Measurements from ENCODE around the gene ASCC3.

ASCC3 gene

GRCh38 chr6:100488244-100488643 is 392.9 kb downstream of the ASCC3 start:
- DNase-seq, result no peak

DNA sequence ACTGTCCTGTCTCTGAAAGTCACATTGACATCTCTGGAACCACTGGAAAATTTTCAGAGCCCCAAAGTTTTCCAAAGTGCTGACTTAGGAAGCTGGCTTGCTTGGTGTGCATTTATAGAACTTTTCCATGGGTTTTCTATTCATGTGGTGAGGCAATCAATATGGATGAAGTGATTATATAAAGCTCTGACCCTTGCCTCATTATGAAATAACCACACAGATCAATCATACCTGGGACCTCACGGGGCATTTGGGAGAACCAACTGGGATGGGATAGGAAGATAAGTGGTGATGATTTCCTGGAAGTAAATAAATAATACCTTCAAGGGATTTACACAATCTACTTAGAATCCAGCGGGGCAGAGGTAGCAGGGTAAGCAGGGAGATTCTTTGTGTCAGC is 393.5 kb downstream of the ASCC3 start:
- no peak for DNase-seq

DNA sequence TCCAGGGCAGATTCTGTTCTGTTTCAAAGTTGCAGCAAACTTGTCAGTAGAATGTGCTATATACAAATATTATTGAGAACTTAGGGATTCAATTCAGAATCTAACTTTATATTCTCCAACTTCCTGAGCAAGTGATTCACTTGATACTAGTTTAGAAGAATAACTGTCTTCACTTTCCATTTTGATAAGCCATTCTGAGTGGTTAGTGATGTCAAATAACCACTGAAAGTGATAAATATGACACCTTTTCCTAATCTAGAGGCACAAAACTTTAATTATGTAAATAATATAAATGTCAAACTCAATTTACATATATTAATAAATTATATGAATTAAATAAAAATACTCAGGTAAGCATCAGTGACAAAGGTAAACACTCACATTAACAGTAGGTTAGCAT is 395.9 kb downstream of the ASCC3 start:
- DNase-seq, result no peak

GRCh38 chr6:100484474-100484873 is 396.7 kb downstream of the ASCC3 start:
- no peak for DNase-seq

DNA sequence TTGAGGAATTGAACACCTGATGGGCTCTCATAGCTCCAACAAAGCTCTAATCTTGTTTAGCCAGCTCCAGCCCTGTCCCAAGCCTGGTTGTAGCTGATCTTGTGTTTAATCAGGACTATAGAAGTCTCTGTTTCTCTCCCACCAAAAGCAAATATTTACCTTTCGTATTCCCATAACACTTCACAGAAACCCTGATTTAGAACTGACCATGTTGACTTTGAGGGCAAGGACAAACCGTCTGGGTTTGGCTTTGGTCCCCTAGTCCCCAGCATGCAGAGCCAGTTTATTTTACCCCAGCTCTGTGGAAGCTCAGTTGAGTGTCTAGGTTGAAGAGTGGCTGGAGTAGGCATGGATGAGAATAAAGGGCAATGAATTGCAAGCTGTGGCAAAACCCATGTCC is 398.4 kb downstream of the ASCC3 start:
- peak in 1 of 2 experiments; percentile 18 for DNase-seq

DNA sequence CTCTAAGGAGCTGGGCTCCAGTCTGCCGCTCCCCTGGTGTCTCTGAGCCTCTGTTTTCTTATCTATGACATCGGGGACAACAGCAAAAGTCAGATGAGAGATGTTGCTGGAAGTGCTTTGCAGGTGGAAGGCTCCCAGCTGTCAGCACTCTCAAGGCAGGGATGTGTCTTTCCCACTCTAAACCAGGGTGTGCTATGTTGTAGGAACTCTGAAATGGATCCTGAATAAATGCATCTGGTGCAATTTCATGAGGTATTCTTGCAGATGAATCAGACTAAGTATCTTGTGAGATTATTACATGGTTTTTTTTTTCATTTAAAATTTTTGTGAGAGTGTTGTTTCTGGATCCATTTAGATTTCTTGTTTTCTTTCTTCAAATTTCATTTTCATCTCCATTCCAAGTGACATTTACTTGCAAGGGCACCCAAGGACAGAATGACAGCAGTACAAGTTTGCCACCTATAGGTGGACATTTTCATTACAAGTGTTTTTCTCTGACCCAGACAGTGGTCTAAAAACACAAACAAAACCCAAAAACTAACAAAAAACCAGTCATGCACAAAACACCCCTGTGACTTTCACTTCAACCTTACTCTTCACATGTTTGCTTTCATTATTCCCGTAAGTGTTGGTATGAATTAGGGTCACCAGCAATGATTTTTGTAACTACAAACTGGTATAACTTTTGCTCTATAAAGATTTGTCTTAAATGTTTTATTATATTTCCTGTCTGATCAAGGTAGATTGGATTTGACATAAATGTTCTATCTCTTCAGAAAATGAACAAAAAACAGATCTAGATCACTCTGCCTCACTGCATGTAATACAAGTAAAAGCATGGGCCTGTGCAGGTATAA is 401.7 kb downstream of the ASCC3 start:
- DNase-seq, result peak in 1 of 2 experiments; percentile 46

GRCh38 chr6:100475554-100476320 is 405.4 kb downstream of the ASCC3 start:
- no peak for DNase-seq

GRCh38 chr6:100473182-100473581 is 407.9 kb downstream of the ASCC3 start:
- DNase-seq, result no peak

GRCh38 chr6:100472674-100473073 is 408.5 kb downstream of the ASCC3 start:
- no peak for DNase-seq

DNA sequence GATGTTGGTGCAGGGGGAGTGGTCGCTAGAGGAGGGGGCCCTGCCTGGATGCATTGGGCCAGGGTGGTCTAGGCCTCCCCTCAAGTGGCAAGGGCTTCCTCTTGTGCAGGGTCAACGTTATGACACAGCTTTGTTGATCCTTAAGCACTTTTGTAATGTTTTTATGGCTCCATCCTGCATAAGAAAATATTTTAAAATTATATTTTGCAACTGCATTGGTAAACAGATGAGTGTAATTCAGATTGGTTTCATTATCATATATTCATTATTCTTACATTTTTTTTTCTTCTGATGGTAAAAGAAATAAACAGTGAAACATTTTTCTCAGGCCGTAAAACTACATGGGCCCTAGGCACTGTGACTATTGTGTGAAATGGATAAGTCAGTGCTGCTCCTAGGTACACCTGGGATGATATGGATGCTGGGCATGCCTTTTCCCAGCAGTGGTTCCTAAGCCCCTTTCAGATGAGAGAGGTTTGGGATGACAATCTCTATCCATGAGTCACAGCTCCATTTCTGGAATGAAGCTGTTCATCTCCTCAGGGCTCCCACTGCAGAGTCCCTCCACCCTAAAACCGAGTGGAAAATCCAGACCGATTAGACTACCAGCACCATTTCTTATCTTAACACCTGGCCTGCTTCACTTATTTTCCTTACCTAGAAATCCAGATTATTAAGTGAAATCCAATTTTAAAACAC is 410.6 kb downstream of the ASCC3 start:
- DNase-seq, result no peak

DNA sequence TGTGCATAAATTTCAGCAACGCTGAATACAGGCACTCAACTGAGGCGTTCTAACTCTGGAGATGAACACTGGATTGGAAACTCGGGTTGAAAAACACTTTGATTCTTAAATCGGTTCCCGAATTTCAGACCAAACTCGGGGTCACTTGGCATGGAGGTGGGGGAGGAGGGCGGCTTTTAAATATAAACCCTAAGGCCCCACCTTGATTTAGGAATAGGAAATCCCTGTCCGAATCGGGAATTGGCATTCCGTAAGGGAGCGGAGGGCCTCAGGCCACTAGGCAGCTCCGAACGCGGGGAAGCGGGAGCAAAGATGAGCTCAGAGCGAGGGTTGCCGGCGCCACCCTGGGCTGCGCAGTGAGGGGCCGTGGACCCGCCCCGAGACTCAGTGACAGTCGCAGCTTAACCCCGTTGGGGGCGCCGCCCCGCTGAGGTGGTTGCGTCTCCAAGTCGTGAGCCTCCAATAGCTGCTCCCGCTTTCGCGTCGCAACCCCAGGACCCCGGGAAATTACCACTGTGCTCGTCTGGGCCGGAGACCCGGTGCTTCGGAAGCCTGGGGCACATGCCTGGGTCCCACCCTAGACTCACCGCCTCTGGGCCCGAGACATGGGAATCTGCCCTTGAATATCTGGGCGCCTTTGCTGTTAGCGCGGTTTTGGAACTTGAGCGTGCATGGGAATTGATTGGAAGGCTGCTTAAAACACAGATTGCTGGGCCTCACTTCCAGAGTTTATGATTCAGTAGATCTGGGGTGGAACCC is 411.8 kb downstream of the ASCC3 start:
- no peak for DNase-seq

DNA sequence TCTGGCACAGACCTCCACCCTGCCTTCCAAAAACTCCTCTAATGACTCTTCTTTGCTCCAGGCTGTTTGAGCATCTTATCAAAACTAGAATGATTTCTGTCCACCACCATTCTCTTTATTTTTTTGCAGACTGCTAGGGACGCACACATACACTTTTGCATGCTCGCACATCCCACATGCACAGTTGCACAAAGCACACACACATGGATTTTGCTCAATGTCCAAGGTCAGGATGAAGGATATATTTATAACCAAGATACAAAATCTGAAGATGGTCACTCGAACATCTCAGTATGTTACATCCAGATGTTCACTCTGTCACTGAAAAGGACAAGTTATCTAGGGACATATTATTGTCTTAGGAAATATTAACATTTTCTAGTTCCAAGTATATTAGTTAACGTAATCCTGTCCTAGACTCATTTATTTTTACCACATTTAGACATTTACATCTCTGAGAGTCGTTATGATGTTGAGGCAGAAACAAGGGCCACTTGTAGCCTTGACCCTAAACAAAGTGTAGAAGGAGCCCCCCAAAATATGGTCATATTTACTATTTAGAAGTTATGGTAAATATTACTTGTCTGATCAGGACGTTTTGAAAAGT is 413.0 kb downstream of the ASCC3 start:
- DNase-seq, result no peak

DNA sequence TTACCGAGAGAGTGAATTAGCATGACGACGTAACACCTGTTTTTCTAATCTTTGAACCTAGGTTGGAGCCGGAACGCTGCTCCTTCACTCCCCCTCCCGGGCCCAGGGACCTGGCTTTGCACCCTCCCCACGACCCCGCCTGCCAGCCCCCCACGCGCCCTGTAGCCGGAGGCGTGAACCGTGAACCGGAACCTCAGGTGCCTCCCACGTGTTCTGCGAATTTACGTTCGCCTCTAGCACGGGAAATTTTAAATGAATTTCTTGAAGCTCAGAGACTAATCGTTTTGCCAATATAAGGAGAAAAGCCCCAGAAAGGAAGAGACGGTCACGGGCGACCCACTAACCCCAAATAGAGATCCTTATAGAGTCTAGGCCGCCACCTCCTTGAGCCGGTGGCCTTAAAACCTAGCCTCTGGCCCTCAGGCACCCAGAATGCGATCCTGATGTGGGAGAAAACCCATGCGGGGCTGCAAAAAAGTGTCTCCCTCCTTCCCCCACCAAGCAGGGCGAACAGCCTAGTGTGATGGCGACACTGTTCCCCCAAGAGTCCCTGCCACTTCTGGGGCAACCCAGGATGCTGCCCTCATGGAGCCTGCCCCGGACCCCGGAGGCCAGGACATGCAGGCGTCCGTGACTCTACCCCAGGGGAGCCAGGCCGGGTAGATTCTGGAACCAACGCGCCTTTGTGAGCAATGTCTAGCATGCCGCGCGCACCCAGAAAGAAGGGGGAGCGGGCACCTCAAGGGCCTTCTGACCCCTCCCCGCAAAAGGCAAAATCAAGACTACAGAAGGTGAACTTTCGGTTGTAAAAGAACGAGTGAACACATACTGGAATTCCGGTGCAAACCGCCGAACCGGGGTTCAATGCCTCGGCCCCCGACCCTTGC is 413.8 kb downstream of the ASCC3 start:
- DNase-seq, result no peak

GRCh38 chr6:100466410-100467128 is 414.6 kb downstream of the ASCC3 start:
- DNase-seq, result no peak

DNA sequence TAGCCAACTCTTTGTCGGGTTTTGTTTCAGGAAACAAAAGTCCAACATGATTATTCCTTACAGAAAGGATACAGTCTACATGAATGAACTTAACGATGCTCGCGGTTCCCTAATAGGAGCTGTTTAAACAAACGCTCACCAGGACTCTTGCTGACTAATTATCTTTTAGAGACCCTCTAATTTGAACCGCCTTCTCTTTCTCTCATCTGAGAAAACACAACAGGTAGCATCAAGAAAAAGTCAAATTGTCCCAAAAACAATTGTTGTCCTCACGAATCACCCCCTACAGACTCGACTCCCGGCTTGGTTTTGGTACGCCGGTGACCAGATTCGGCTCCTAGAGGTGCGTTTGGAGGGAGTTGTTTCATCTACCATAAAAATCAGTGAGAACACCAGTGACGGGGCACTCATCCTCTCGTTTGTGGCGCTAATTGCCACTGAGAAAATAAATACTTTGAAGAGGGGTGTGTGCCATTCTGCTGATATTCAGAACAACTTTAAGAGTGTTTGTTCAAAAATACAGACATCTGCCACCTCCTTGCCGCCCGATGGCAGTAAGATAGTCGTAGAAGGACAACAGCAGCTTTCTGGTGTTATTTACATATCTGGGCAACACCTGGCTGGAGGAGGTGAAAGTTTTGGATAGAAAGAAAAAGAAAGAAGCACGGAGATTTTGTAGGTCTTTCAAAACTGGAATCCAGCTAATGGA is 415.3 kb downstream of the ASCC3 start:
- no peak for DNase-seq

GRCh38 chr6:100464903-100465700 is 416.0 kb downstream of the ASCC3 start, which contains the start of gene SIM1:
Gene SIM1, minus strand, starts transcription at chr6:100464921. Its CDS starts 1,453 bp downstream, at chr6:100463468.
- no peak for DNase-seq

DNA sequence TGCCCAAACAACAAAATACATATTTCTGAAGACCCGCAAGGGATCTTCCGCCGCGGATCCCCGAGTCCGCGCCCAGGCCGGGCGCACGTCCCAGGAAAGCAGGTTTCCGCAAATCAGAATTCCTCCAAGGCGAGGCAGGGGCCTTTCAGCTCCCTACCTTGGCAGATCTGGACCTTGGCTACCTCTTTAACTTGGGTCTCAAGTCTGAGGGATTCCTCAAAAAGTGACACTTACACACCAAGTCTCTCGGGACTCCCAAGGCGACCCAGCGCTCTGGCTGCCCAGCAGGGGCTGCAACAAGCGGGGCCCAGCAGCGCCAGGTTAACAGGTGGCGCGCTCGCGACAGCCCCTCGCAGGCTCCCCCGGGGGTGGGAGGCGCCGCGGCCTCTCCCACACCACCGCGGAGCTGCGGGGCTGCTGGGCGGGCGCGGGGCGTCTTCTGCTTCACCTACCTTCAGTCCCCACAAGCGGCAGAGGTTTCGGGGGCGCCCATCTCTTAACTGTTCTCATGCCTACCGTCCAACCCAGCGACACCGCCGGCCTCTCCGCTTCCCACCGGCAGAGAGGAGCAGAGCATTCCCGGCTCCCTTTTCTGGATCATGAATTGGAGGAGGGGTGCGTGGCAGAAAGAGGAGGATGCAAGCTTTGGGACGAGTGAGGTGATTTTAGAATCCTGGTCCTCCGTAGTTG is 416.8 kb downstream of the ASCC3 start:
- DNase-seq, result no peak

DNA sequence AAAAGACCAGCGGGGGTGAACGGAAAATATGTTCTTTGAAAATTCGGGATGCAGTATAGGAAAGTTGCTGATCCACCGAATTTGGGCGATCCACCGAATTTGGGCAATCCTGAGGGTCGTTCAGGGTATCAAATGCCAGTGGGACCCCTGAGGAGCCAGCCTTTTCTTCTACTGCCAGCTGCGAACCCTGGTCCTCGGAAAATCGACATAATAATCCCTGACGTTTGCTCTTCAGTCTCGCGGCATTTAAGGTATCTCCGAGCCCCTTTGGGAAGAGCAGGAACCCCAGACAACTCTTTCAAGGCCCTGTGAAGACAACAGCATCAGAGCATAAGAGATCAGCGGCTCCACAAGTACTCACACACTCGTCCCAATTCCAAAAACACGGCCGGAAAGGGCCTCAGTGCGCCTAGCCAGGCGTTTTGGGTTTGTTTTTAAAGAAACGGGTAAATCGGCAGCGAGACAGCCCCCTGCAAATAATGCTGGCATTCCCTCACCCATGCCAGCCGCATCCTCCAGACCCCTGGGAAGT is 417.4 kb downstream of the ASCC3 start:
- DNase-seq, result no peak
